Natural killer cell treated with Interleukin-12 subunit alpha and Interleukin-12 subunit beta and Interleukin-15 and Interleukin-18, amount 100 ng/mL, for 72 hours (primary cell): ENCODE measurements around the gene MRPS7. TPM values are rescaled to one million over a fixed set of nuclear protein-coding genes. Genes with fewer than 3 reads are reported as not detected.

ENCODE experiments used
- total RNA-seq, 2 donors: library from RNA; stranded (reverse); gene quantifications; one replicate each; pipeline ENCODE4 v1.2.3, GENCODE V29; 2022

Gene MRPS7
- total RNA-seq, 2 donors from 2014 or later: 76.4 to 82.8 TPM

Other genes with a start within 250 kb of the MRPS7 start
- 10 to 100 TPM; 46.6 to 61.8 TPM for gene MRPL58, start 249.2 kb upstream of the MRPS7 start, total RNA-seq
- gene ATP5PD, start 214.9 kb upstream of the MRPS7 start, total RNA-seq: 100 to 1,000 TPM; 153 to 187 TPM
- 10 to 100 TPM; 20.0 to 20.1 TPM for gene KCTD2, start 214.7 kb upstream of the MRPS7 start, total RNA-seq
- 1 to 10 TPM; 4.6 TPM for gene SLC16A5, start 173.9 kb upstream of the MRPS7 start, total RNA-seq
- gene ARMC7, start 151.9 kb upstream of the MRPS7 start, total RNA-seq: 10 to 100 TPM; 13.3 to 13.7 TPM
- 10 to 100 TPM; 76.9 to 87.9 TPM for gene NT5C, start 130.1 kb upstream of the MRPS7 start, total RNA-seq
- gene JPT1, start 107.4 kb upstream of the MRPS7 start, total RNA-seq: 100 to 1,000 TPM; 219 to 351 TPM
- 100 to 1,000 TPM; 332 to 497 TPM for gene SUMO2, start 78.9 kb upstream of the MRPS7 start, total RNA-seq
- gene NUP85, start 56.2 kb upstream of the MRPS7 start, total RNA-seq: 100 to 1,000 TPM in 1 of 2 donors, 10 to 100 TPM in 1; 94.1 to 202 TPM
- gene GGA3, start 273 bp upstream of the MRPS7 start, total RNA-seq: 100 to 1,000 TPM in 1 of 2 donors, 10 to 100 TPM in 1; 77.3 to 111 TPM
- gene MIF4GD, start 9.4 kb downstream of the MRPS7 start, total RNA-seq: 10 to 100 TPM; 32.3 to 35.2 TPM
- gene SLC25A19, start 27.6 kb downstream of the MRPS7 start, total RNA-seq: 100 to 1,000 TPM in 1 of 2 donors, 10 to 100 TPM in 1; 53.0 to 140 TPM
- gene GRB2, start 143.8 kb downstream of the MRPS7 start, total RNA-seq: 100 to 1,000 TPM; 198 to 235 TPM
- gene TMEM94, start 194.8 kb downstream of the MRPS7 start, total RNA-seq: 100 to 1,000 TPM in 1 of 2 donors, 10 to 100 TPM in 1; 69.9 to 106 TPM